Breast epithelium (tissue), 4 donors: ENCODE data around the gene KLHDC8B. TPM values are rescaled to one million over a fixed set of nuclear protein-coding genes. Genes with fewer than 3 reads are reported as not detected.
"Not testable (repeated sequence)": the region's sequence is repeated elsewhere in the genome, so short reads cannot be mapped to it uniquely, and the experiment has no call there.

Experiments
- DNase-seq, 2 donors: peaks; one replicate each; pipeline ENCODE4 v3.0.0-alpha.2; 2019; ENCODE audit warnings: low spot score in 2 of 2
- H3K27ac ChIP-seq, 2 donors: fragments of 200-600 bp; sonication (generic) in 1 of 2; one replicate each; pipeline ENCODE4 v1.5.1; 2016 to 2019; ENCODE audit warnings: mild to moderate bottlenecking in 1 of 2
- H3K27me3 ChIP-seq, 2 donors: fragments of 200-600 bp; sonication (generic) in 1 of 2; one replicate each; pipeline versions ENCODE4 v1.5.1 to v1.6.0; 2017 to 2019; ENCODE audit warnings: control low read depth in 1 of 2, mild to moderate bottlenecking in 1 of 2
- H3K36me3 ChIP-seq: fragments of 200-600 bp; one replicate; pipeline ENCODE4 v1.5.1; 2019
- H3K4me1 ChIP-seq, 2 donors: fragments of 200-600 bp; sonication (generic); one replicate each; pipeline ENCODE4 v1.5.1; 2016 to 2019; ENCODE audit warnings: control low read depth in 1 of 2
- H3K4me3 ChIP-seq, 3 donors: fragments of 200-600 bp; sonication (generic); 1 replicate in 2 of 3; 2 replicates in 1 of 3; pipeline ENCODE4 v1.5.1; 2016 to 2019; ENCODE audit warnings: mild to moderate bottlenecking in 3 of 3, moderate library complexity in 2 of 3
- H3K9me3 ChIP-seq, 2 donors: fragments of 200-600 bp; sonication (generic) in 1 of 2; one replicate each; pipeline ENCODE4 v1.5.1; 2016 to 2019; ENCODE audit warnings: control low read depth in 1 of 2
- CTCF ChIP-seq, 3 donors: fragments of 450-650 bp; IDR thresholded peaks; one replicate each; pipeline ENCODE4 v1.5.1; 2016 to 2017; ENCODE audit warnings: antibody characterized with exemption in 3 of 3, mild to moderate bottlenecking in 3 of 3, moderate library complexity in 3 of 3
- POLR2A ChIP-seq: fragments of 450-650 bp; IDR thresholded peaks from one replicate; pipeline ENCODE4 v1.6.1; 2016; ENCODE audit warnings: antibody characterized with exemption, mild to moderate bottlenecking, moderate library complexity
- POLR2AphosphoS5 ChIP-seq, 3 donors: sonication (generic); formaldehyde crosslinking; IDR thresholded peaks; one replicate each; pipeline ENCODE4 v1.6.1; 2017; ENCODE audit warnings: antibody characterized with exemption in 3 of 3
- intact Hi-C: fragments of 100-400 bp; cut with DNase I; formaldehyde crosslinking; loops from one replicate; pipeline ENCODE4 v1.15.1; 2023; ENCODE audit warnings: low total_unique reads
- total RNA-seq, 3 donors: library from RNA; depleted of rRNA; stranded (reverse); fragments of >200 nt; gene quantifications; one replicate each; pipeline ENCODE4 v1.1.0, GENCODE V29; 2016

KLHDC8B gene
- total RNA-seq, 3 donors from 2014 or later, result 38.7 to 106 (median 46.2) TPM

GRCh38 chr3:49199239-49199899 lies 28.0 kb downstream of the KLHDC8B start:
- Histone ChIP-seq H3K27me3 (no peaks in the 10 kb centered on the region), H3K36me3 (no peaks in the 10 kb centered on the region), H3K4me3 (peak overlapping the region; percentile 45 to 65 (median 51)), H3K27ac (peak overlapping the region; percentile 67 to 86), H3K9me3 (no peaks in the 10 kb centered on the region), H3K4me1 (peaks cover 0 to 5% of the 10 kb centered on the region in 2 donors)
- intact Hi-C loops, result no loop called here
- peak; percentile 70 to 77 for DNase-seq
- TF ChIP-seq POLR2AphosphoS5 (IDR thresholded peaks at IDR 0.05), result peak in 1 of 3 donors; percentile 32
- no peak for TF ChIP-seq CTCF (IDR thresholded peaks at IDR 0.05)

GRCh38 chr3:49199900-49200281 lies 28.5 kb downstream of the KLHDC8B start:
- intact Hi-C loops, result no loop called here
- peak overlapping the region; percentile 67 to 86 for H3K27ac ChIP-seq
- DNase-seq, result no peak

GRCh38 chr3:49213541-49213943 lies 42.1 kb downstream of the KLHDC8B start:
- intact Hi-C loops, result no loop called here
- Histone ChIP-seq H3K9me3 (no peaks in the 10 kb centered on the region), H3K27me3 (no peaks in the 10 kb centered on the region), H3K4me3 (no peak overlapping the region), H3K36me3 (no peaks in the 10 kb centered on the region), H3K4me1 (no peaks in the 10 kb centered on the region), H3K27ac (no peak overlapping the region)
- TF ChIP-seq CTCF (IDR thresholded peaks at IDR 0.05) (no peak), POLR2AphosphoS5 (IDR thresholded peaks at IDR 0.05) (no peak), POLR2A (no peak)
- DNase-seq, result no peak

More at GRCh38 chr3:49199900-49200281, 28.5 kb downstream of the KLHDC8B start:
- H3K4me1 ChIP-seq, result peaks cover 0 to 5% of the 10 kb centered on the region in 2 donors
- peak overlapping the region; percentile 45 to 65 (median 51) for H3K4me3 ChIP-seq
- H3K36me3 ChIP-seq, result no peaks in the 10 kb centered on the region
- TF ChIP-seq POLR2A (no peak), POLR2AphosphoS5 (IDR thresholded peaks at IDR 0.05) (no peak), CTCF (IDR thresholded peaks at IDR 0.05) (no peak)
- no peaks in the 10 kb centered on the region for H3K9me3 ChIP-seq
- H3K27me3 ChIP-seq, result no peaks in the 10 kb centered on the region

GRCh38 chr3:49213998-49214397 lies 42.6 kb downstream of the KLHDC8B start:
- no peak overlapping the region for H3K27ac ChIP-seq
- H3K36me3 ChIP-seq, result no peaks in the 10 kb centered on the region
- H3K9me3 ChIP-seq, result no peaks in the 10 kb centered on the region
- no peaks in the 10 kb centered on the region for H3K27me3 ChIP-seq
- no peak overlapping the region for H3K4me3 ChIP-seq
- no peaks in the 10 kb centered on the region for H3K4me1 ChIP-seq
- TF ChIP-seq CTCF (IDR thresholded peaks at IDR 0.05) (no peak), POLR2A (no peak), POLR2AphosphoS5 (IDR thresholded peaks at IDR 0.05) (no peak)
- intact Hi-C loops, result no loop called here
- no peak for DNase-seq

GRCh38 chr3:49216687-49217086 lies 45.3 kb downstream of the KLHDC8B start:
- intact Hi-C loops, H3K4me3 ChIP-seq, H3K9me3 ChIP-seq, H3K4me1 ChIP-seq, H3K27me3 ChIP-seq, H3K36me3 ChIP-seq, DNase-seq, H3K27ac ChIP-seq: not testable (repeated sequence)

- DNase-seq, intact Hi-C loops, H3K27ac ChIP-seq, H3K4me3 ChIP-seq, H3K9me3 ChIP-seq, H3K36me3 ChIP-seq, H3K4me1 ChIP-seq, H3K27me3 ChIP-seq: not testable (repeated sequence)
These were observed 45.7 kb downstream of the KLHDC8B start for GRCh38 chr3:49217108-49217507.
